ENCODE measurements around the gene NDUFV1. TPM values are rescaled to one million over a fixed set of nuclear protein-coding genes. Genes with fewer than 3 reads are reported as not detected.

Gene NDUFV1
- total RNA-seq, 4 donors from 2014 or later = 306 to 608 (median 365) TPM

DNA sequence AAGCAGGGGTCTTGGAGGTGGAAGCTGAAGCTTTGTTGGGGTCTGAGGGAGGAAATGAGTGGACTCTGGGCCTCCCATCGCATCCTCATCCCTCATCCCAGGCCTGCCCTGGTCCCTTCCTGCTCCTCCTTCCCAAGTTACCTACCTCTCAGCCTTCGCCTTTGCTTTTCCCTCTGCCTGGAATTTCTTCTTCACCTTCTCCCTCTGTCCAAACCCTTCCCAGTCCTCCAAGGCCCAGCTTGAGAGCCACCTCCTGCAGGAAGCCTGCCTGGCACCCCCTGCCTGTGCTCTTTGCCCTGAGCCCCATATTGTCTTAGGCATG is 25.1 kb downstream of the NDUFV1 start:
- Histone ChIP-seq H3K4me1 (peaks cover 5% of the 10 kb centered on the region in 2 donors), H3K27ac (no peak overlapping the region), H3K36me3 (no peaks in the 10 kb centered on the region), H3K27me3 (no peaks in the 10 kb centered on the region), H3K9me3 (no peaks in the 10 kb centered on the region), H3K4me3 (no peak overlapping the region)
- no peak for ATAC-seq
- intact Hi-C loops (cut with DNase I; ENCODE audit: low total_unique reads) = loop anchor here (5.0 kb wide), 1 partner anchor 175 kb away; no protein-coding TSS in a partner anchor
- TF ChIP-seq POLR2A (IDR thresholded peaks at IDR 0.05) = no peak
- TF ChIP-seq, protein P1, sequence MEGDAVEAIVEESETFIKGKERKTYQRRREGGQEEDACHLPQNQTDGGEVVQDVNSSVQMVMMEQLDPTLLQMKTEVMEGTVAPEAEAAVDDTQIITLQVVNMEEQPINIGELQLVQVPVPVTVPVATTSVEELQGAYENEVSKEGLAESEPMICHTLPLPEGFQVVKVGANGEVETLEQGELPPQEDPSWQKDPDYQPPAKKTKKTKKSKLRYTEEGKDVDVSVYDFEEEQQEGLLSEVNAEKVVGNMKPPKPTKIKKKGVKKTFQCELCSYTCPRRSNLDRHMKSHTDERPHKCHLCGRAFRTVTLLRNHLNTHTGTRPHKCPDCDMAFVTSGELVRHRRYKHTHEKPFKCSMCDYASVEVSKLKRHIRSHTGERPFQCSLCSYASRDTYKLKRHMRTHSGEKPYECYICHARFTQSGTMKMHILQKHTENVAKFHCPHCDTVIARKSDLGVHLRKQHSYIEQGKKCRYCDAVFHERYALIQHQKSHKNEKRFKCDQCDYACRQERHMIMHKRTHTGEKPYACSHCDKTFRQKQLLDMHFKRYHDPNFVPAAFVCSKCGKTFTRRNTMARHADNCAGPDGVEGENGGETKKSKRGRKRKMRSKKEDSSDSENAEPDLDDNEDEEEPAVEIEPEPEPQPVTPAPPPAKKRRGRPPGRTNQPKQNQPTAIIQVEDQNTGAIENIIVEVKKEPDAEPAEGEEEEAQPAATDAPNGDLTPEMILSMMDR (IDR thresholded peaks at IDR 0.05 in 4 of 5, conservative IDR thresholded peaks at IDR 0.05 in 1 of 5) = no peak
- DNase-seq = no peak
- in situ Hi-C loops (cut with MboI; ENCODE audit: low sequenced_read_pairs in 4 of 4) = no loop called here

DNA sequence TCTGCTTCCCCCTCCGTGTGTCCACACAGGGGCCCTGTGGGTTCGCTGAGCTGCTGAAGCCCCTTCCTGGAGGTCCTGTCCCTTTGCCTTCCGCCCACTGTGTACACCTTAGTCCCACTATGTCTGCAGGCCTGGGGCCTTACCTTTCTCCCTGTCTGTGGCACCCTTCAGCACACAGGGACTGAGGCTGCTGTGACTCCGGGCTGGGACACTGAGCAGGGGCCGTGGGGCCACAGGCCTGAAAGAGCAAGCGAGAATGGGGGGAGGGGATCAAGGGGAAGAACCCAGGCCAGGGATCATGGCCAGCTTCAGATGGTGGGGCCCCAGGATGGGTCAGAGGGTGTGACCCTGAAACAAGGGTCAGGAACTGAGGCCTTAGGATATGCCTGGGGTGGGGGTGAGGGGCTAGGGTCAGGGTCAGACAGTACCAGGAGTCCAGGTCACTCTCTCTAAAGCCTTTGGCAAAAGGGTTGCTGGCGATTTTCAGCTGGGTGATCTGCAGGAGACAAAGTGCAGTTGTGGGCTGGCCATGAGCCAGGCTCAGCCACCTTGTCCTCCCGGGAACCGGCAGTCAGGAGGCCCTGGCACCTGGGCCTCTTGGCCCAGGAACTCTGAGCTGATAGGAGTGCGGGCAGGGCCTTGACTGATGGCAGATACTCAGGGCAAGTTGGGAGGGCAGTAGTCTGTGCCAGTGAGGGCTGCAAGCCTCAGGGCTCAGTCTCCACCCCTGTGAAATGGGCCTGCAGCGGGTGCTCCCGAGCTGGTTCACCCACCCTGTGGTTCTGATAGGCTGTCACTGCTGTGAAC is 25.6 kb downstream of the NDUFV1 start:
- intact Hi-C loops (cut with DNase I; ENCODE audit: low total_unique reads) (loop anchor here (5.0 kb wide), 1 partner anchor 175 kb away; no protein-coding TSS in a partner anchor), in situ Hi-C loops (cut with MboI; ENCODE audit: low sequenced_read_pairs in 4 of 4) (no loop called here)
- ATAC-seq = no peak
- H3K4me3 ChIP-seq = no peak overlapping the region
- H3K27me3 ChIP-seq = no peaks in the 10 kb centered on the region
- peaks cover 5% of the 10 kb centered on the region in 2 donors for H3K4me1 ChIP-seq
- peak in 1 of 2 donors; percentile 2 for DNase-seq
- H3K36me3 ChIP-seq = no peaks in the 10 kb centered on the region
- no peak overlapping the region for H3K27ac ChIP-seq
- TF ChIP-seq, protein P1 (IDR thresholded peaks at IDR 0.05 in 4 of 5, conservative IDR thresholded peaks at IDR 0.05 in 1 of 5) = no peak
- TF ChIP-seq POLR2A (IDR thresholded peaks at IDR 0.05) = no peak
- no peaks in the 10 kb centered on the region for H3K9me3 ChIP-seq

DNA sequence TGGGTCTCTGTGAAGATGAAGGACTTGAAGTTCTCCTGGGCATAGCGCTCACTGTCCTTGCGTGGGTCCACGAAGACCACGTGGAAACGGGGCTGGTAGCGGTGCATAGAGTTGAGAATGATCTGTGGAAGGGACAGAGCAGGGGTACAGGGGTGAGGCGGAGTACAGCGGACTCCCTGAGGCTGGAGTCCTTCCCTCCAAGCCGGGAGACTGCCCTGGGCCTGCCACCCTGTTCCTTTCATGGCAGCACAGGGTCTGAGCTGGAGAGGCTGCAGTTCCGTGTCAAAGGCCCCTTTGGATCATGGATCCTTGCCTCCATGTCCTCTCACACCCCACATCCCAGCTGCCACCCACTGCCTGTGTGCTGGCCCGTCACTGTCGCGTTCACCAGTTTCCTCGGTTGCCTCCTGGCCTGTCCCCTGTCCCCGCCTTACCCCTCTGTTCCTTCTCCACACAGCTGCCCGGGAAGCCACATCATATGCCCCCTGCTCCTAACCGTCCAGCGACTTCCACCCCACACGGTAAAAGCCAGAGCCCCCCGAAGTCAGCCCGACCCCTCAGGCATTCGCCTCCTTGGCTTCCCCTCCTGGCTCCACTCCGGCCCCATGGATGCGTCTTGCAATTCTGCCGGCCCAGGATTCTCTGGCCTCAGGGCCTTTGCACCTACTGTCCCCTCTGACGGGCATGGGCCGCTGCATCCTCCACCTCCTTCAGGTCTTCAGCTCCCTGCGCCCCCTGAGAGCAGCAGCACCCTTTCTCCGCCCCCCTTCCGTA is 26.4 kb downstream of the NDUFV1 start:
- Histone ChIP-seq H3K27ac (no peak overlapping the region), H3K4me1 (peaks cover 5% of the 10 kb centered on the region in 2 donors), H3K9me3 (no peaks in the 10 kb centered on the region), H3K36me3 (no peaks in the 10 kb centered on the region), H3K27me3 (no peaks in the 10 kb centered on the region), H3K4me3 (no peak overlapping the region)
- in situ Hi-C loops (cut with MboI; ENCODE audit: low sequenced_read_pairs in 4 of 4) (no loop called here), intact Hi-C loops (cut with DNase I; ENCODE audit: low total_unique reads) (loop anchor here (5.0 kb wide), 1 partner anchor 174 kb away; no protein-coding TSS in a partner anchor)
- TF ChIP-seq POLR2A (IDR thresholded peaks at IDR 0.05) = no peak
- TF ChIP-seq, protein P1 (IDR thresholded peaks at IDR 0.05 in 4 of 5, conservative IDR thresholded peaks at IDR 0.05 in 1 of 5) = no peak
- no peak for DNase-seq
- ATAC-seq = no peak

DNA sequence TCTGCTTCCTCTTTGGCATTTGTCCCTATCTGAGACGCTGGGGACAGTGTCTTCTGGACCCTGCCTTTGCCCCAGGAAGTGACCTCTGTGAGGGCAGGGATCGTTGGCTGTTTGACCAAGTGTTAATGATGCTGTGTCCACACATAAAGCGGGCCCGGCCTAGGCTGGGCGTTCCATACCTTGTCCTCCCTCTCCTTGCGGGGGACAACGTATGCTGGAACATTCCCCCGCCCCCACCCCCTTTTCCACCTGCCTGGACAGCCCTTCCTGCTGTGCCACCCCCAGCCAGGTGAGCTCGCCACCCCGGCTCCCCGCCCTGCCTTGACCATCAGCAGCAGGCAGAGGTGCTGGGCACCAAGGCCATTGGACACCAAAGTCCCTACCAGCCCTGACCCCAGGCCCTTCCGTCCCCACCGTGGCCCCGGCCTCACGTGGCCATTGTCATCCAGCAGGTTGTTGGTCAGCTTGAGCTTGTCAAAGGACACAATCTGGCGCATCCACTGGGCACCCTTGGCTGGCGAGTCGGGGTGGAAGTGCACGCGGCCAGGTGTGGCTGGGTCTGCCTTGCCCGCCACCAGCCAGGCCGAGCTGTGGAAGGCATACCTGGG is 27.1 kb downstream of the NDUFV1 start:
- DNase-seq = no peak
- no peak for TF ChIP-seq POLR2A (IDR thresholded peaks at IDR 0.05)
- TF ChIP-seq, protein P1 (IDR thresholded peaks at IDR 0.05 in 4 of 5, conservative IDR thresholded peaks at IDR 0.05 in 1 of 5) = no peak
- H3K4me3 ChIP-seq = no peak overlapping the region

More for the DNA sequence above, 27.1 kb downstream of the NDUFV1 start:
- Histone ChIP-seq H3K4me1 (peaks cover 5% of the 10 kb centered on the region in 2 donors), H3K27me3 (no peaks in the 10 kb centered on the region), H3K9me3 (no peaks in the 10 kb centered on the region), H3K36me3 (no peaks in the 10 kb centered on the region), H3K27ac (no peak overlapping the region)
- in situ Hi-C loops (cut with MboI; ENCODE audit: low sequenced_read_pairs in 4 of 4) = no loop called here
- intact Hi-C loops (cut with DNase I; ENCODE audit: low total_unique reads) = loop anchor here (5.0 kb wide), 1 partner anchor 173 kb away; no protein-coding TSS in a partner anchor
- no peak for ATAC-seq
